IPS DF 19.7 (cell line): ENCODE data around the gene ADCK2.
"Not testable (repeated sequence)": the region's sequence is repeated elsewhere in the genome, so short reads cannot be mapped to it uniquely, and the experiment has no call there.

Experiments
- DNase-seq: peaks from one replicate; pipeline ENCODE4 v3.0.0-alpha.2; 2013; ENCODE audit warnings: low read depth, low spot score

The ADCK2 gene

GRCh38 chr7:140672382-140673062 is at the start of gene ADCK2:
Gene ADCK2, plus strand, starts transcription at chr7:140672945. Its CDS starts 386 bp downstream, at chr7:140673331.
- DNase-seq: no peak

GRCh38 chr7:140623980-140624379 is 48.8 kb upstream of the ADCK2 start:
- DNase-seq: no peak

- DNase-seq: no peak
Measured at GRCh38 chr7:140624392-140625191, 48.2 kb upstream of the ADCK2 start.

GRCh38 chr7:140625192-140625558 is 47.6 kb upstream of the ADCK2 start:
- DNase-seq: not testable (repeated sequence)

GRCh38 chr7:140625908-140626868 is 46.6 kb upstream of the ADCK2 start:
- peak; percentile 85 for DNase-seq

- no peak for DNase-seq
Measured at GRCh38 chr7:140631021-140631420, 41.7 kb upstream of the ADCK2 start.

GRCh38 chr7:140631602-140632001 is 41.1 kb upstream of the ADCK2 start:
- no peak for DNase-seq

GRCh38 chr7:140635345-140635744 is 37.4 kb upstream of the ADCK2 start:
- DNase-seq: no peak

- no peak for DNase-seq
Measured at GRCh38 chr7:140635816-140636215, 36.9 kb upstream of the ADCK2 start.

- no peak for DNase-seq
Measured at GRCh38 chr7:140637400-140637799, 35.3 kb upstream of the ADCK2 start.

GRCh38 chr7:140638173-140638791 is 34.5 kb upstream of the ADCK2 start:
- DNase-seq: no peak

- no peak for DNase-seq
Measured at GRCh38 chr7:140639366-140640053, 33.2 kb upstream of the ADCK2 start.

GRCh38 chr7:140640060-140640637 is 32.6 kb upstream of the ADCK2 start:
- no peak for DNase-seq

- no peak for DNase-seq
Measured at GRCh38 chr7:140640727-140641523, 31.8 kb upstream of the ADCK2 start, which contains the start of gene DENND2A. Gene DENND2A, minus strand, starts transcription at chr7:140640813. Its CDS starts 38,416 bp downstream, at chr7:140602397.

- no peak for DNase-seq
Measured at GRCh38 chr7:140641524-140642195, 31.1 kb upstream of the ADCK2 start.

- no peak for DNase-seq
Measured at GRCh38 chr7:140643416-140643815, 29.3 kb upstream of the ADCK2 start.

- DNase-seq: not testable (repeated sequence)
Measured at GRCh38 chr7:140644761-140645160, 28.0 kb upstream of the ADCK2 start.

- DNase-seq: no peak
Measured at GRCh38 chr7:140645166-140645900, 27.4 kb upstream of the ADCK2 start.
